ENCODE results near the gene ENTREP3. TPM values are rescaled to one million over a fixed set of nuclear protein-coding genes. Genes with fewer than 3 reads are reported as not detected.
"Not testable (repeated sequence)": the region's sequence is repeated elsewhere in the genome, so short reads cannot be mapped to it uniquely, and the experiment has no call there.

The ENTREP3 gene
- total RNA-seq, 2 experiments from 2014 or later: 41.1 to 42.2 TPM

DNA sequence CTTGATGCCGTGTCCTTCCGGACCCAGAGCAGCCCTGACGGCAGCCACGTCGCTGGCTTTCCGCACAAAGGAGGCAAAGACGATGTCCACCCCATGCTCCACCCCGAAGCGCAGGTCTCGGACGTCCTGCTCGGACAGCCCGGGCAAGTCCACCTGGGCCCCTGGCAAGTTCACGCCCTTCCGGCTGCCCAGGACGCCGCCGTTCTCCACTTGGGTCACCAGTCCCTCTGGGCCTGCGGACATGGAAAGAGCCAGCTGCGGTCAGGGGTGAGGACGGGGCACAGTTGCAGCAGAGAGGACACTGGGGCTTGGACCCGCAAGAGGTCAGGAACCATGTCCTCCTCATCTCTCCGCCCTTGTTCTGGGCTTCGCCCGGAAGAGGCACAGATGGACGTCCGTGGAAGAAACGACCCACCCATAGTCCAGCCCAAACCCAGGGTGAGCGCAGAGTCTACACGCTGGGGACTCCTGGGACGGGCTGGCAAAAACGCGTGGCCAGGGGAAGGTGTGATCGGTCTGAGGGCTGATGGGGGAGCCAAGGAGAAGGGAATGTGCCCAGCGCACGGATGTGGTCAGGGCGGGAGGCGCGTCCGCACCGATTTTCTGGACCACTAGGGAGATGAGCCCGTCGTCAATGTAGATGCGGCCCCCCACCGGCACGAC, 39.4 kb upstream of the ENTREP3 start:
- Mint-ChIP-seq H3K27me3 (peaks cover 33% of the 10 kb centered on the region), H3K36me3 (ENCODE audit: low read depth) (no peaks in the 10 kb centered on the region), H3K4me1 (ENCODE audit: low read depth) (peaks cover 4% of the 10 kb centered on the region), H3K4me3 (no peak overlapping the region), H3K27ac (no peak overlapping the region), H3K9me3 (no peaks in the 10 kb centered on the region)
- ATAC-seq: no peak
- ChIA-PET CTCF (no interaction called here), POLR2A (interaction anchor here (0.8 to 1.1 kb wide), 2 partner anchors 43 to 48 kb away, joined by 3 to 5 read pairs; no protein-coding TSS in a partner anchor)
- DNase-seq: no peak
- TF ChIP-seq, protein P1, sequence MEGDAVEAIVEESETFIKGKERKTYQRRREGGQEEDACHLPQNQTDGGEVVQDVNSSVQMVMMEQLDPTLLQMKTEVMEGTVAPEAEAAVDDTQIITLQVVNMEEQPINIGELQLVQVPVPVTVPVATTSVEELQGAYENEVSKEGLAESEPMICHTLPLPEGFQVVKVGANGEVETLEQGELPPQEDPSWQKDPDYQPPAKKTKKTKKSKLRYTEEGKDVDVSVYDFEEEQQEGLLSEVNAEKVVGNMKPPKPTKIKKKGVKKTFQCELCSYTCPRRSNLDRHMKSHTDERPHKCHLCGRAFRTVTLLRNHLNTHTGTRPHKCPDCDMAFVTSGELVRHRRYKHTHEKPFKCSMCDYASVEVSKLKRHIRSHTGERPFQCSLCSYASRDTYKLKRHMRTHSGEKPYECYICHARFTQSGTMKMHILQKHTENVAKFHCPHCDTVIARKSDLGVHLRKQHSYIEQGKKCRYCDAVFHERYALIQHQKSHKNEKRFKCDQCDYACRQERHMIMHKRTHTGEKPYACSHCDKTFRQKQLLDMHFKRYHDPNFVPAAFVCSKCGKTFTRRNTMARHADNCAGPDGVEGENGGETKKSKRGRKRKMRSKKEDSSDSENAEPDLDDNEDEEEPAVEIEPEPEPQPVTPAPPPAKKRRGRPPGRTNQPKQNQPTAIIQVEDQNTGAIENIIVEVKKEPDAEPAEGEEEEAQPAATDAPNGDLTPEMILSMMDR (IDR thresholded peaks at IDR 0.05): no peak
- intact Hi-C loops (cut with micrococcal nuclease): no loop called here

DNA sequence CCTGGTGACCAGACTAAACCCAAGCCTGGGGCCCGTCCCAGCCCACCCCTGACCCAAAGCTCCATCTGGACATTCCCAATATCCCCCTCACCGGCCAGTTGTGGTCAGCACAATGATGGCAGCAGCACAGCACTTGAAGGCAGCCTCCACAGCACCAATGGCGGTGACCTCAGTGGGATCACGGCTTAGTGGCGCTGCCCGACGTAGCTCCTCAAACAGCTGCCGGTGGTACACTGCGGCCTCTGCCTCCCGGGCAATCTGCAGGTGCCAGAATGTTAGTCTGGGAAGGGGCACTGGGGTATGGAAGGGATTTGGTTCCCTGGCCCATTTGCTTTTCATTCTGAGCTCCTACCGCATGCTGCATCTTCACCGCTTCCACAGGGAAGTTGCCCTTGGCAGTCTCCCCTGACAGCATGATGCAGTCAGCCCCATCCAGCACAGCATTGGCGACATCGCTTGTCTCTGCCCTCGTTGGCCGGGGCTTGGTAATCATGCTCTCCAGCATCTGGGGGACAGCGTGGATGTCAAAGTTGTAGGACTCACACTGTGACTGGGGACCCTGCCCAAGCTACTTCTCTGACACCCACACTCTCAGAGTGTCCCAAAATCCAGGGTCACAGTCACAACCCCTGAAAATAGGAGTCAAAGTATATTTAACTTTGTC, 37.9 kb upstream of the ENTREP3 start:
- intact Hi-C loops (cut with micrococcal nuclease): no loop called here
- peaks cover 33% of the 10 kb centered on the region for H3K27me3 Mint-ChIP-seq
- peaks cover 4% of the 10 kb centered on the region for H3K4me1 Mint-ChIP-seq (ENCODE audit: low read depth)
- CTCF ChIA-PET: no interaction called here
- H3K27ac Mint-ChIP-seq: no peak overlapping the region
- H3K36me3 Mint-ChIP-seq (ENCODE audit: low read depth): no peaks in the 10 kb centered on the region
- no peaks in the 10 kb centered on the region for H3K9me3 Mint-ChIP-seq
- ATAC-seq (no peak), DNase-seq (no peak)
- TF ChIP-seq, protein P1 (IDR thresholded peaks at IDR 0.05): no peak
- no peak overlapping the region for H3K4me3 Mint-ChIP-seq
- POLR2A ChIA-PET: interaction anchor here (0.6 to 1.4 kb wide), 3 partner anchors 14 to 45 kb away, joined by 3 to 4 read pairs (median 3); partner anchors contain the start of gene ENTREP3

DNA sequence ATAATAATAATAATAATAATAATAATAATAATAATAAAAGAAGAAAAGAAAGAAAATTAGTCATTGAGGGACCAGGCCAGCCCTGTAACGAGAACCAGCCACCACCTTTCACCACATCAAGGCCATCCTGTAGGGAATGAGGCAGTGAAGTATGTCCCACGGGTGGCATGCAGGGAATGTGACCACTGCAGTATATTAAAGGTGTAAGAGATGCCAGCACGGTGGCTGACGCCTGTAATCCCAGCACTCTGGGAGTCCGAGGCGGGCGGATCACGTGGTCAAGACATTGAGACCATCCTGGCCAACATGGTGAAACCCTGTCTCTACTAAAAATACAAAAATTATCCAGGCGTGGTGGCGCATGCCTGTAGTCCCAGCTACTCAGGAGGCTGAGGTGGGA, 35.7 kb upstream of the ENTREP3 start:
- intact Hi-C loops (cut with micrococcal nuclease); H3K27ac Mint-ChIP-seq; ATAC-seq; H3K4me3 Mint-ChIP-seq; POLR2A ChIA-PET; H3K4me1 Mint-ChIP-seq (ENCODE audit: low read depth); H3K36me3 Mint-ChIP-seq (ENCODE audit: low read depth); H3K9me3 Mint-ChIP-seq; DNase-seq: not testable (repeated sequence)
- H3K27me3 Mint-ChIP-seq: peaks cover 18% of the 10 kb centered on the region
- CTCF ChIA-PET: interaction anchor here (1.8 to 2.0 kb wide), 2 partner anchors 13 to 40 kb away, joined by 4 to 6 read pairs; no protein-coding TSS in a partner anchor

DNA sequence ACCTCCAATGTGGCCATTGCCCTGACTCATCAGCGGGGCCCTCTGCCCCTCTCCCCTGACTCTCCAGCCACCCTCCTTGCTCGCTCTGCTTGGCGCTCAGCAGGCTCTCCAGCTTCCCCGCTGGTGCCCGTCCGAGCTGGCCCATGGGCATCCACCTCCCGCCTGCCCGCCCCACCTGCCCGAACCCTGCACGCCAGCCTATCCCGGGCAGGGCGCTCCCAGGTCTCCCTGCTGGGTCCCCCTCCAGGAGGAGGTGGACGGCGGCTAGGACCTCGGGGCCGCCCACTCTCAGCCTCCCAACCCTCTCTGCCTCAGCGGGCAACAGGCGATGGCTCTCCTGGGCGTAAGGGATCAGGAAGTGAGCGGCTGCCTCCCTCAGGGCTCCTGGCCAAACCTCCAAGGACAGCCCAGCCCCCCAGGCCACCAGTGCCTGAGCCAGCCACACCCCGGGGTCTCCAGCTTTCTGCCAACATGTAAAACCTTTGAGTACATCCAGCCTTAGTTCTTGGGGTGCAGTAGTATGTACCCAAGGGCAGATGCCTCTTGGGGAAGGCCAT, 32.8 kb upstream of the ENTREP3 start:
- ChIA-PET POLR2A (no interaction called here), CTCF (no interaction called here)
- TF ChIP-seq, protein P1 (IDR thresholded peaks at IDR 0.05): no peak
- H3K36me3 Mint-ChIP-seq (ENCODE audit: low read depth): no peaks in the 10 kb centered on the region
- H3K27ac Mint-ChIP-seq: no peak overlapping the region
- DNase-seq (no peak), ATAC-seq (no peak)
- intact Hi-C loops (cut with micrococcal nuclease): no loop called here
- H3K4me1 Mint-ChIP-seq (ENCODE audit: low read depth): no peaks in the 10 kb centered on the region
- H3K9me3 Mint-ChIP-seq: no peaks in the 10 kb centered on the region
- no peak overlapping the region for H3K4me3 Mint-ChIP-seq
- H3K27me3 Mint-ChIP-seq: peaks cover 3% of the 10 kb centered on the region

DNA sequence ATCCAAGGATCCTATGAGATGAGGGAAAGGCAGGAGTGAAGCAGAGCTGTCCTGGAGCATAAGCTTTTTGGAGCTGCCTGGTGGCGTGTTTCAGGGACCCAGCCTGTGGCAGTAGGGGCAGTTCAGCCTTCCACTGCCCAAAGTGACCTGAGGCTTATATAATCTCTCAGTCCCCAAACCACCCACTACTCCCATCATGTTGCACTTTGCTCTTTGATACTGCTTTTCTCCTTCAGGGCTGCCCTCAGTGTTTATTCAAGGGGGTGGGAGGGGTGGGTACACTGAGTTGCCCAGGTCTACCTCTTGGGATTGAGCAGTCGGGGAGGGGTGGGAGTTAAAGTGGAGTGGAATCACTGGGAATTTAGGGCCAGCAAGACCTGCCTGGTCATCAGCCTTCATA, 31.3 kb upstream of the ENTREP3 start:
- CTCF ChIA-PET: interaction anchor here (1.1 kb wide), 1 partner anchor 34 kb away, joined by 3 read pairs; the partner anchor contains the start of gene RUSC1
- Mint-ChIP-seq H3K27me3 (peaks cover 3% of the 10 kb centered on the region), H3K4me3 (no peak overlapping the region), H3K4me1 (ENCODE audit: low read depth) (no peaks in the 10 kb centered on the region), H3K36me3 (ENCODE audit: low read depth) (no peaks in the 10 kb centered on the region), H3K9me3 (no peaks in the 10 kb centered on the region), H3K27ac (no peak overlapping the region)
- intact Hi-C loops (cut with micrococcal nuclease): no loop called here
- ATAC-seq (no peak), DNase-seq (no peak)
- POLR2A ChIA-PET: no interaction called here
- TF ChIP-seq, protein P1 (IDR thresholded peaks at IDR 0.05): no peak
